ENCODE measurements around the gene LCE3C.
"Not testable (repeated sequence)": the region's sequence is repeated elsewhere in the genome, so short reads cannot be mapped to it uniquely, and the experiment has no call there.

LCE3C gene, protein sequence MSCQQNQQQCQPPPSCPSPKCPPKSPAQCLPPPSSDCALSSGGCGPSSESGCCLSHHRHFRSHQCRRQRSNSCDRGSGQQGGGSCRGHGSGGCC

DNA sequence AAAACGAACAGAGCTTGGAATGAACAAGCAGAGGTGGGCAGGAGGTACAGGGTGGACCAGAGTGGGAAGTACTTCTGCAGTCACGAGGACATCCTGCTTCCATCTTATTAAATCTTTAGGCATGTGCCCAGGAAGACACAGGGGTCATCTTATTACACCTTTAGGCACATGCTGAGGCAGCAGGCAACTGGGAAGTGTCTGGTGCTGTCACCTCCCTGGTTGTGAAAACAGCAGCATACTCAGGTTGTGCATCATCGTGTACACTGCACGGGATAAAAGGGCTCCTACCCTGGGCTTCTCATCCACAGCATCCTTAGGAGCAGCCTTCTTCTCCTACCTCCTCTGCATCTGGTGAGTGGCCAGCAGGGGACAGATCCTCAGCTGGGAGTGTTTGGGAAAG is at the start of gene LCE3C:
TSS of gene LCE3C (plus strand) at position 301 of the 400 bp plus-strand sequence. CDS start 498 bp downstream, outside the sequence.
- no peak for DNase-seq

DNA sequence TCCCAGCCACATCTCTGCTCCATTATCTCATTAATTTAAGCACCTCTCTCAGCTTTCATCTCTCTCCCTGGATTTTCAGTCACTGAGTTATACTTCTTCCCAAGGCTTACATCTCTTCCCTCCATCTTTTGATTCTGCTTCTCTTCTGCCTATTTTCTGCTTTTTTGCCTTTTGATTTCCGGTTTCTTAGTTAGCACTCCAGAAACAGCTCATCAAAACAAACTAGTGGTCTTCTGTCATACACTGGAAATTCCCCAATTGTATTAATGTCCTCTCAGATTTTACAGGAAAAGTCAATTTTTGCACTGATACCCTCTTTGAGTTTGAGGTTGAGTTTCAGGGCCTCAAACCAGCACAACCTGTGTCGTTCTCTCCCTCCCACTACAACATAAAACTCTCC is 34.9 kb upstream of the LCE3C start:
- DNase-seq, result no peak

DNA sequence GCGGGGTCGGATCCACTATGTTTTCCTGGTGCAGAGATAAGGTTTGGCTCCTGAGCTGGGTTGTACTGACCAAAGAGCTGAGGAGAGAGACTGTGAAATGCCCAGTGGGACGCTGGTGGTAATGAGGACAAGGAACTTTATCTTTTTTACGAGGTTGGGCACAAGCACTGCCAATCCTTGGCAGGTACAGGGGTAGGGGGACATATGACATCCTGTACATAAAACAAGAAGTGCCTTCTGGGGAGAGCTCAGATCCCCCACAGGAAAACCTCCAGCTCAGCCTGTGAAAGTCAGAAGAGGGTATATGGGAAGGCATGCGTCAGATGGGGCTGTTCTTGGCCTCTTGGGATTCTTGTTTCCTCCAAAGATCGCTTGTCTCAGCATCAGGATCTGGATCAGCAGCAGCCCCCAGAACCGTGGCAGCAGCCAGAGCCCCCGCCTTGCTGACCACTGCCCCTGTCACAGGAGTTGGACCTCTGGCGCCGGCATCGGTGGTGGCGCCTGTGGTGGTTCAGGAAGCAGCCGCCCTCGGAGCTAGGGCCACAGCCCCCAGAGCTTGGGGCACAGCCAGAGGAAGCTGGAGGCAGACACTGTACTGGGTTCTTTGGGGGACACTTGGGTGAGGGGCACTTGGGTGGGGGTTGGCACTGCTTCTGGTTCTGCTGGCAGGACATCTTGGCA is 34.4 kb upstream of the LCE3C start:
- no peak for DNase-seq

DNA sequence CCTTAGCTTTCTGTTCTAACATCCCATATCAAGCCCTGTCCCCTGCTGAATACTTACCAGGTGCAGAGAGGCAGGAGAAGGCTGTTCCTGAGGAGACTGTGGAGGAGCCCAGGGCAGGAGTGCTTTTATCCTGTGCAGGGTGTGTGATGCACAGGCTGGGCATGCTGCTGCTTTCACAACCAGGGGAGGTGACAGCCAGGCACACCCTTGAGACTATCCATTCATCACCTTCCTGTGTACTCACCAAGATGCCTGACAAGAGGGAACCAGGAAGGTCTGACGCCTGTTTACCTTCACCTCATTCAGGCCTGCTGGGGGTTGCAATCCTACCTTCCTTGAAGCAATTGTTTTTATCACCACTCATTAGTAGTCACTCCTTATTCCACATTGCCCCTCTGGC is 33.4 kb upstream of the LCE3C start, which contains the start of gene LCE3E:
TSS of gene LCE3E (minus strand) at position 100 of the 400 bp plus-strand sequence. CDS start 572 bp downstream, outside the sequence.
- no peak for DNase-seq

DNA sequence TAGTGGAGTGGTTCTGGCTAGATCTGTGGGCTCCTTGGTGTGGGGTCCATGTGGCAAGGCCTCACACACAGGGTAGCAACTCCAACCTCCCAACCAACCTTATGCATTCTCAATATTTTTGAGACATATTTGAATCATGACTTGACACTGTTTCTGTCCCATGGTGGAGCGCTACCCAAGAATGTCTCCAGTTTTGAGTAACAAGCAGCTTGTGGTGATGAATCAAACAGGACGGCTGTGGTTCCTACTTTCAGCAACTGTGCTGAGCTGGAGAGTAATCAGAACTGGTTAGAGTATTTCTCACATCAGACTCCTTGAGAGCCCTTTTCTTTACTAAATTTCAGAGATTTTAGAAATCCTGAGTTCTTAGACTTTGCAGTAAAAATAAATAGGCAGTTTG is 22.9 kb upstream of the LCE3C start:
- no peak for DNase-seq

DNA sequence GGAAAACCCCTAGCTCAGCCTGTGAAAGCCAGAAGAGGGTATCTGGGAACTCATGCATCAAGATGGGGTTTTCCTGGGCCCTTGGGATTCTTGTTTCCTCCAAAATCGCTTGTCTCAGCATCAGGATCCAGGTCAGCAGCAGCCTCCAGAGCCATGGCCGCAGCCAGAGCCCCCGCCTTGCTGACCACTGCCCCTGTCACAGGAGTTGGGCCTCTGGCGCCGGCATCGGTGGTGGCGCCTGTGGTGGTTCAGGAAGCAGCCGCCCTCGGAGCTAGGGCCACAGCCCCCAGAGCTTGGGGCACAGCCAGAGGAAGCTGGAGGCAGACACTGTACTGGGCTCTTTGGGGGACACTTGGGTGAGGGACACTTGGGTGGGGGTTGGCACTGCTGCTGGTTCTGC is 20.5 kb upstream of the LCE3C start:
- DNase-seq, result not testable (repeated sequence)

DNA sequence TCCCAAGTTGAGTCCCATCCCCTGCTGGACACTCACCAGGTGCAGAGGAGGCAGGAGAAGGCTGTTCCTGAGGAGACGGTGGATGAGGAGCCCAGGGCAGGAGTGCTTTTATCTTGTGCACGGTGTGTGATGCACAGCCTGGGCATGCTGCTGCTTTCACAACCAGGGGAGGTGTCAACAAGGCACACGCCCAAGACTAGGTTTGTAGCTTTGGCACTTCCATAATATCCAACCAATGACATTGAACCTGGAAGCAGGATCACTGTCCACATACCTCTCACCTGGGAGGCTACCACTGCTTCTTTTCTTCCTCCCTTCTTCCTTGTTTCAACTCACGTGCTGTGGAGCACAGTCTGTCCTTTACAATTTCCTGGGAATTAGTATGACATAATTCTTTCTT is 19.6 kb upstream of the LCE3C start, which contains the start of gene LCE3D:
TSS of gene LCE3D (minus strand) at position 84 of the 400 bp plus-strand sequence. CDS start 580 bp downstream, outside the sequence.
- no peak for DNase-seq

DNA sequence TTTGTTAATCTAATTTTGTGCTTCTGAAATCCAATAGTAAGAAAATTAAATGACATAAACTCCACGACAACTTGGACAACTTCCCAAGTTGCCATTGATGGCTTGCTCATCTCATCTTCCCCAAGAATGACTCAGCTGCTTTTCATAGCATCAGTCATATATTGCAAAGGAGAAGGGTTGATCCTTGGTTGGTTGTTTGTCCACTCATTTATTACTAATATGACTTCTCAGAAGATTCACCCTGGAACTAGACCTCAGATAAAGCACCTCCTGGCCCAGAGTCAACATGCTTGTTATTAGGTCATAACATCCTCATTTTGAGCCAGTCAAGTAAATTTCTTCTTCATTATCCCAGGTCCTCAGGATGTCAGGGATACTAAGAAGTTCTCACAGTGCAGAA is 17.4 kb upstream of the LCE3C start:
- DNase-seq, result no peak

DNA sequence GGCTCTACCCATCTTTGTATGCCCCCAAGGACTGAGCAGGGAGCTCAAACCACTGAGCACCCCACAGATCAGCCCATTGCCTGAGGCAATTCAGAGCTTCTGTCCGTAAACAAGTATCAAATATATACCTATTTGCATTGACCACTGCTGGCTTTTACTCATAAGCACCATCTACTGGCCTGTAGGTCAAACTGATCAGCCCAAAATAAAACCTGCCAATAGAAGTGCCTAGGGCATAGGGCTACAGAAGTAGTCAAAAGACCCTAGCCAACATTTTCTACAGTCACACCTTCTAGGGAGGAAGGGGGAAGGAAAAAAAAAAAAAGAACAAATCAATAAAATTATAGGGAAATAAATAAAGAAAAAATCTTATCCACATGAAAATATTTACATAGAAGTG is 14.4 kb upstream of the LCE3C start:
- no peak for DNase-seq

DNA sequence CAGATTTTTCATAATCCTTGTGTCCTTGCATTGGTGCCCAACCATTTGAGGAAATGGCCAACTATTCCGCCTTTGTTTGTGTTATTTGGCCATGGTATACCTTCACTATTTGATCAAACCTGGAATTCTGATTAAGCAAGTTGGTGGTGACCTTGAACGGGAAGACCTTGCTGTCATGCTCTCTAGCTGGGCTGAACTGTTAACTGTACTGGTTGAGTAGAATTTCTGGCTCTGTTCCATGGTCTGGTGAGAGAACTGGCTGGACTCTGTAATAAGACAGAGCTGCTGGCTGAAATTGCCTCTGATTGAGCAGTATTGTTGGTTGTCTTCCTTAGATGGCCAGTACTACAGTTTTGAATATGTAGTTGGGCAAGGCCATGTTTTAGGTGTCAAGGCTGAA is 3.0 kb upstream of the LCE3C start:
- DNase-seq, result no peak

DNA sequence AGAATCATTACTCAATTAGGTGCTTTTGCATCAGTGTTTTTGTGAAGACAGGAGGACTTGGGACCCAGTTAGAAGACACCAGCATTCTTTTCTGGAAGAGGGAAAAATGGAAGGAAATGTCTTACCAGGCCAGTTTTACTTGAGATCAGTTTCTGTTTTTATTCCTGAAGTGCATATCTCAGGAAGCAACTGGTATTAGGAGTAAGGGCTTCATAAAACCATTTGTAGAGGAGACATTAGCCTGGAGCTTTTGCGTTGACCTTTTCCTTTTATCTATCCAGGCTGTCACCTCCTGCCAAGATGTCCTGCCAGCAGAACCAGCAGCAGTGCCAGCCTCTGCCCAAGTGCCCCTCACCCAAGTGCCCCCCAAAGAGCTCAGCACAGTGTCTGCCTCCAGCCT is 13.5 kb downstream of the LCE3C start, which contains the start of gene LCE3B:
TSS of gene LCE3B (plus strand) at position 301 of the 400 bp plus-strand sequence. CDS start at position 301, 0 bp downstream.
- DNase-seq, result no peak

DNA sequence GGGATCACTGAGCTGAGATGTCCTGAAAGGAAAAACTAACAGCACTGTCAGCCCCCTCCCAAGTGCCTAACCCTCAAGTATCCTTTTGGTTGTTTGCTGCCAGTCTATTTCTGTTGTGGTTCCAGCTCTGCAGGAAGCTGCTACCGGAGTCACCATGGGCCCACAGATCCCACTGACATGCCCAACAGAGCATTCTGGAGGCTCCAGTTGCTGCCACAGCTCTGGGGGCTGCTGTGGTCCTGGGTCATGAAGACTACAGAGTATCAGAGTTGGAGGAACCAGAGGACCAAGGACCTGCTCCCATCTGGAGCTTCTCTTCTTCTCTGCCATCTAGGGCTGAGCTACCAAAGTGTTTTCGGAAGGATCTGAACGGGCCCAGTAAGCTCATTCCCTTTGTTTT is 22.0 kb downstream of the LCE3C start:
- no peak for DNase-seq

DNA sequence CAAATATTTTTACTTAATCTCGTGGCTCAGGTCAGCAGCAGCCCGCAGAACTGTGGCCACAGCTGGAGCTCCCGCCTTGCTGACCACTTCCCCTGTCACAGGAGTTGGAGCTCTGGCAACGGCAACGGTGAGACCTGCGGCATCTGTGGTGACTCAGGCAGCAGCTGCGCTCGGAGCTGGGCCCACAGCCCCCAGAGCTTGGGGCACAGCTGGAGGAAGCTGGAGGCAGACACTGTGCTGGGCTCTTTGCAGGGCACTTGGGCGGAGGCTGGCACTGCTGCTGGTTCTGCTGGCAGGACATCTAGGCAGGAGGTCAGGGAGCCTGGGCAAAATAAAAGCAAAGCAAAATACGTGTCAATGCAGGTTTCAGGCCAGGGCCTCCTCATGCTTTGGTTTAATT is 22.8 kb downstream of the LCE3C start, which contains the start of gene LCE3A:
TSS of gene LCE3A (minus strand) at position 301 of the 400 bp plus-strand sequence. CDS start at position 301, 0 bp downstream.
- DNase-seq, result no peak

DNA sequence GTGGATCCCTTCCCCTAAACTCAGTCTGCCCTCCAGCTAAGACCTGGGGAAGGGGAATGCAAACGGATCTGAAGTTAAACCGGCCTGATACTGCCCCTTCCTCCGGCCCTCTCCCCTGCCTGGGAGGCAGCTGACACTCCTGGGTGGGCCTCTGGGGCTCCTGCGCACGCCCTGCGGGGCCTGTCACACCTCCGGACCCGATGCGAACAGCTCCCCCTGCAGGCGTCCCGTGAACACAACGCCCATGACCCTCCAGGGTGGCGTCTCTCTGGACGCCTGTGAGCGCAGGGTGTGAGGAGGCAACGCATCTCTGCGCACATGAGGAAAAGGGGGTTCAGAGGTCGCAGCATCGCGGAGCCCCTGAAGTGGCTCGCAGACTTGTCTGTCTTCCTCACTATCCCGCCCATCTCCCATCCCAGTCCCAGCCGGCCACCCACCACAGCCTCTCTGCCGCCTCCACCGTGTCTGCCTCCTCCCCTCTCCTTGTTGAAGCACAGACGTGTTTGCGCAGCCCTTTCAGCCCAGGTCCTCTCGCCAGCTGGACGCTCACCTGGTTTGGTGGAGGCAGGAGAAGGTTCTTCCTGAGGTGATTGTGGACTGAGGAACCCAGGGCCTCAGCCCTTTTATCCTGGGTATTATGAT is 23.3 kb downstream of the LCE3C start:
- DNase-seq, result peak; percentile 67

DNA sequence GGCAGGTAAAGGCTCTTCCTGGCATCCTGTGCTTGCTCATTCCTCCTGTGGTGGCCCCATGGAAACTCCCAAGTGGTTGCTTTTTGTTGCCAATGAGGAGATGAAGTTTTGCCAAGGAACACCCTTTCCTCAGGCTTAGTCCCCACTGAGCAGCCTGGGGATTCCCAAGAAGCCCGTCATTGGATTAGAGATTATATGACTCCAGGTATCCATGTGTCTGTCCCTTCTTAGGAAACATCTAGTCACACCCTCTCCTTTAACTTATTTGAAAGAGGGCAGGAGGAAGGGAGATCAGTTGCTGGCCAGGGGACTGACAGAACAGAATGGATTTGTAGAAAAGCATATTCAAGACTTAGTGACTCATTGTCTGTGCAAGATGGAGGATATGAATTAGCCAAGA is 26.7 kb downstream of the LCE3C start:
- DNase-seq, result no peak

DNA sequence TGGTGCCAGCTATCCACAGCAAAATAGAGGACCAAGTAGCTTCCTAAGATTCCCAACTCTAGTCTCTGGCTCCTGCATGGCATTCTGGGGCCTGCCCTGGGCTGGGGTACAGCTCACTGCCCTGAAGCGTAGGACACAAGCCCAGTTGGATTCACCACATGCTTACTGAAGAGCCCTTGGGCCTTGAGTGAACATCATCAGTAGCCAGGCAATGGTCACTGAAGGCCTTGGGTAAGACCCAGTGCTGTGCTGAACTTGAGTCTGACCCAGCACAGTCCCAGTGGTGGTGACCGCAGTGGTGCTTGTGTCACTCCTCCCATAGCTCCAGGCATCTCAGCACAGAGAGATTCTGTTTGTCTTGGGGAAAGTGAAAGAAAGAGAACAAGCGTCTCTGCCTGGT is 30.6 kb downstream of the LCE3C start:
- DNase-seq, result no peak

DNA sequence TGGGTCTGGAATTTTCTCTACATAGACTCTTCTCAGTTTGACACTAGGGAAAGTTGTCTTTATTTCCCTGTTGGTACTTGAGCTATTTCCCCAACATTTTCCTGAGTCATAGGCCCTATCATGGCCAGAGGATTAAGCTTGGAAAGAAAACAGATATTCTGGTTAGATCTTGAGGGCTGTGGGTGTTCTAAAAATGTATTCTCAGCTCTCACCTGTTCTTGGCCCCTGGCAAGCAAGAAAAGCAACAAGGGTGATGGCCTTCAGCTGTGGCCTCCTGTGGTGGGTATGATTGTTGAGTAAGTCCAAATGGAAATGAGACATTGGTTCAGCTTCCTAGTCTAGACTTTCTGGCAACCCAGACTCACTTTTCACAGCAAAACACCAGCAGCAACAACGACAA is 40.3 kb downstream of the LCE3C start:
- no peak for DNase-seq

DNA sequence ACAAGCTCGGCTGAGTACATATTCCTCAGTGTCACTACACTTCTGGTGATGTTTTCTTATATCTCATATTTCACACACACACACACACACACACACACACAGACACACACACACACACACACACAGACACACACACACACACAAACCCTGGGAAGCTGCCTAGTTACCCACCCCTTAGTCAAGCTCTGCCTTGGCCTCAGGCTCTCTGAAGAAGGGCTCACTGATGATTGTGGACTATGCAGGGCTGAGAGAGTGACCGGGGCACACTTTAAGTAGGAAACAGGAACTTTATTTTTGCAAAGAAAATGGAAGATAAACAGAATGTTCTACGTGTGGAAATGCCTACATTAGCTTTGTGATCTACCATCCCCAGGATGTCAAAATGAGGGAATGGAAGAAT is 43.9 kb downstream of the LCE3C start:
- DNase-seq, result no peak

DNA sequence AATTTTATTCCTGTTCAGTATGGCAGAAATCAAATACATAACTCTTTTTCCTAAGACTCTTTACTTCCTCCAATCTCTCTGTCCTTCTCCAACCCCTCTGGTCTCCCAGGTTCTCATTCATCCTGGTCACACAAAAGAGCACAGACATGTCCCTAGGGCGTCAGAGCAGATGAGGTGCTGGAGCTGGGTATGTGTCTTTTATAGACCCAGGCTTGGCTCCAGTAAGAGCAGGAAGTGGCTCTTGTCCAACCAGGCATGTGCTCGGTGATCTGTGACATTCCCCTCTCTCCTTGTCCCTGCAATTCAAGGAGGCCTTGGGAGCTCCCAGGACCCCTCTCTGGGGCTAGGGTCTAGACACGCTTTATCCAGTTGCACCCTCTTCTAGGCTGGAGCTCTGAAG is 45.1 kb downstream of the LCE3C start:
- no peak for DNase-seq

DNA sequence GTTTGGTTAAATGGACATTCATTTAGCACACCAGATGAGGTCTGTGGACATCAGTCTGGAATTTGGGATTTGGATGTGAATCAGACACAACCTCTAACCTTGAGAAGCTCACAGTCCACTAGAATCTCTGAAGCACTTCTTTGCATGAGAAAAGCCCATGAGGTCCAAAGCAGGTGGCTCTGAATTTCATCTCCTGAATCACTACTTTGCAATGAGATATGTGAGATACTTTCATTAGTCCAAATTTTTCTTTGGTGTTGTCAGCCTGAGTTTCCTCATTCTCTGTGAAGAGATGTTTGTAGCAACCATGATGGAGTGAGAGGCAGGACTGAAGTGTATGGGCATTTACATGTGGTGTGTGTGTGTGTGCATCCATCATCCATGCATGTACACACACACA is 46.6 kb downstream of the LCE3C start:
- no peak for DNase-seq
